Measurements from ENCODE around the gene NELFE.

DNA sequence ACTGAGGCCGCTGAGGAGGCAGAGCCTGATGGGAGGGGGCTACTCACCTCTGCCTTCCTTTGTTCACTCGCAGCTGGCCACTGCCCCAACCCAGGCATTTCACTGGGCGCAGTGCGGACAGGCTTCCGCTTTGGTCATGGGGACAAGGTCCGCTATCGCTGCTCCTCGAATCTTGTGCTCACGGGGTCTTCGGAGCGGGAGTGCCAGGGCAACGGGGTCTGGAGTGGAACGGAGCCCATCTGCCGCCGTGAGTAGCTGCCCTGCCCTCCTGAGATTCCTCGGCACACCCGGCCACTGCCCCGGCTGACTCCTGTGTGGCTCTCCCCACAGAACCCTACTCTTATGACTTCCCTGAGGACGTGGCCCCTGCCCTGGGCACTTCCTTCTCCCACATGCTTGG, 25.2 kb downstream of the NELFE start:
- TF ChIP-seq EZH2 (IDR thresholded peaks at IDR 0.05; ENCODE audit: insufficient read depth, poor library complexity, severe bottlenecking) (no peak), EZH2phosphoT487 (IDR thresholded peaks at IDR 0.05; ENCODE audit: insufficient read depth, low read depth) (no peak)

All from GM23248 (cell line).